Natural killer cell (primary cell): ENCODE results near the gene FAM162B. TPM values are rescaled to one million over a fixed set of nuclear protein-coding genes. Genes with fewer than 3 reads are reported as not detected.

Source experiments
- ATAC-seq, 3 donors: fragments of 150-1000 bp in 2 of 3; fragments of 200-7000 bp in 1 of 3; cut with Tn5 transposase; 1 replicate in 1 of 3; 2 replicates in 2 of 3; pipeline ENCODE4 v1.10.0; 2021; ENCODE audit warnings: mild to moderate bottlenecking in 2 of 3, moderate library complexity in 2 of 3
- DNase-seq, 2 donors: peaks; one replicate each; pipeline versions ENCODE4 v3.0.0 to v3.0.0-alpha.2; 2013 to 2021; ENCODE audit warnings: mixed read lengths in 1 of 2
- H3K27ac ChIP-seq: one replicate; pipeline ENCODE4 v1.5.1; 2013; ENCODE audit warnings: mild to moderate bottlenecking, low read length
- H3K27me3 ChIP-seq: one replicate; pipeline ENCODE4 v1.6.1; 2013; ENCODE audit warnings: low read length; ENCODE audit not compliant: control insufficient read depth, insufficient read depth
- H3K36me3 ChIP-seq: one replicate; pipeline ENCODE4 v1.6.1; 2013; ENCODE audit warnings: low read length; ENCODE audit not compliant: control insufficient read depth, insufficient read depth
- H3K4me1 ChIP-seq: one replicate; pipeline ENCODE4 v1.6.1; 2013; ENCODE audit warnings: low read length; ENCODE audit not compliant: control insufficient read depth, insufficient read depth
- H3K4me3 ChIP-seq: one replicate; pipeline ENCODE4 v1.5.1; 2013; ENCODE audit warnings: low read length
- H3K9me3 ChIP-seq: one replicate; pipeline ENCODE4 v1.6.1; 2013; ENCODE audit warnings: low read length; ENCODE audit not compliant: control insufficient read depth, insufficient read depth
- H3K27ac Mint-ChIP-seq, 2 donors: one replicate each; pipeline ENCODE4 v1.8.0; 2022; ENCODE audit warnings: mild to moderate bottlenecking in 2 of 2, mixed read lengths in 2 of 2, moderate library complexity in 1 of 2
- H3K27me3 Mint-ChIP-seq, 2 donors: one replicate each; pipeline ENCODE4 v1.8.0; 2022; ENCODE audit warnings: low read depth in 2 of 2, mixed read lengths in 2 of 2
- H3K36me3 Mint-ChIP-seq: one replicate; pipeline ENCODE4 v1.8.0; 2022; ENCODE audit warnings: mixed read lengths
- H3K4me1 Mint-ChIP-seq, 2 donors: one replicate each; pipeline ENCODE4 v1.8.0; 2022; ENCODE audit warnings: mixed read lengths in 2 of 2
- H3K4me3 Mint-ChIP-seq: one replicate; pipeline ENCODE4 v1.8.0; 2022; ENCODE audit warnings: mild to moderate bottlenecking, moderate library complexity, mixed read lengths
- H3K9me3 Mint-ChIP-seq, 2 donors: one replicate each; pipeline ENCODE4 v1.8.0; 2022; ENCODE audit warnings: mixed read lengths in 2 of 2
- WGBS: methylation state at CpG from one replicate; pipeline ENCODE4 v1.1.7; 2013; ENCODE audit warnings: missing lambda C conversion rate; ENCODE audit not compliant: insufficient coverage; 5-methylcytosine and 5-hydroxymethylcytosine counted together
- intact Hi-C: fragments of 100-400 bp; cut with micrococcal nuclease; formaldehyde crosslinking; loops from one replicate; pipeline ENCODE4 v1.14.2; 2022
- total RNA-seq, 4 donors: library from RNA; stranded (reverse); fragments of 120-200 nt in 1 of 4; gene quantifications; one replicate each; pipeline versions ENCODE4 v1.2.3 to v1.2.4, GENCODE V29; 2013 to 2022
- TF ChIP-seq, protein P1 (sequence below): fragments of 200-600 bp; IDR thresholded peaks from one replicate; pipeline ENCODE4 v1.8.0; 2022; ENCODE audit warnings: antibody characterized with exemption

FAM162B gene
- total RNA-seq, result not detected
- total RNA-seq (2013), result not detected

GRCh38 chr6:116764961-116765841 is at the start of gene FAM162B:
FAM162B (minus strand) TSS chr6:116765719; CDS start chr6:116765576, 143 bp downstream.
- WGBS, result 1% methylated on average over 89 of the region's 89 CpGs
- H3K36me3 ChIP-seq, result no peaks in the 10 kb centered on the region
- H3K27ac ChIP-seq, result no peak within 1 kb of the TSS
- intact Hi-C loops, result no loop called here
- no peak for DNase-seq
- Mint-ChIP-seq H3K36me3 (no peaks in the 10 kb centered on the region), H3K27me3 (peaks cover 30 to 36% of the 10 kb centered on the region in 2 donors), H3K4me3 (peak within 1 kb of the TSS; percentile 49), H3K4me1 (peaks cover 0 to 9% of the 10 kb centered on the region in 2 donors), H3K9me3 (no peaks in the 10 kb centered on the region), H3K27ac (no peak within 1 kb of the TSS)
- TF ChIP-seq, protein P1, sequence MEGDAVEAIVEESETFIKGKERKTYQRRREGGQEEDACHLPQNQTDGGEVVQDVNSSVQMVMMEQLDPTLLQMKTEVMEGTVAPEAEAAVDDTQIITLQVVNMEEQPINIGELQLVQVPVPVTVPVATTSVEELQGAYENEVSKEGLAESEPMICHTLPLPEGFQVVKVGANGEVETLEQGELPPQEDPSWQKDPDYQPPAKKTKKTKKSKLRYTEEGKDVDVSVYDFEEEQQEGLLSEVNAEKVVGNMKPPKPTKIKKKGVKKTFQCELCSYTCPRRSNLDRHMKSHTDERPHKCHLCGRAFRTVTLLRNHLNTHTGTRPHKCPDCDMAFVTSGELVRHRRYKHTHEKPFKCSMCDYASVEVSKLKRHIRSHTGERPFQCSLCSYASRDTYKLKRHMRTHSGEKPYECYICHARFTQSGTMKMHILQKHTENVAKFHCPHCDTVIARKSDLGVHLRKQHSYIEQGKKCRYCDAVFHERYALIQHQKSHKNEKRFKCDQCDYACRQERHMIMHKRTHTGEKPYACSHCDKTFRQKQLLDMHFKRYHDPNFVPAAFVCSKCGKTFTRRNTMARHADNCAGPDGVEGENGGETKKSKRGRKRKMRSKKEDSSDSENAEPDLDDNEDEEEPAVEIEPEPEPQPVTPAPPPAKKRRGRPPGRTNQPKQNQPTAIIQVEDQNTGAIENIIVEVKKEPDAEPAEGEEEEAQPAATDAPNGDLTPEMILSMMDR, result no peak
- peaks cover 8% of the 10 kb centered on the region for H3K4me1 ChIP-seq
- no peaks in the 10 kb centered on the region for H3K9me3 ChIP-seq
- peaks cover 25% of the 10 kb centered on the region for H3K27me3 ChIP-seq
- H3K4me3 ChIP-seq, result no peak within 1 kb of the TSS
- ATAC-seq, result peak in 1 of 3 donors; percentile 18

DNA sequence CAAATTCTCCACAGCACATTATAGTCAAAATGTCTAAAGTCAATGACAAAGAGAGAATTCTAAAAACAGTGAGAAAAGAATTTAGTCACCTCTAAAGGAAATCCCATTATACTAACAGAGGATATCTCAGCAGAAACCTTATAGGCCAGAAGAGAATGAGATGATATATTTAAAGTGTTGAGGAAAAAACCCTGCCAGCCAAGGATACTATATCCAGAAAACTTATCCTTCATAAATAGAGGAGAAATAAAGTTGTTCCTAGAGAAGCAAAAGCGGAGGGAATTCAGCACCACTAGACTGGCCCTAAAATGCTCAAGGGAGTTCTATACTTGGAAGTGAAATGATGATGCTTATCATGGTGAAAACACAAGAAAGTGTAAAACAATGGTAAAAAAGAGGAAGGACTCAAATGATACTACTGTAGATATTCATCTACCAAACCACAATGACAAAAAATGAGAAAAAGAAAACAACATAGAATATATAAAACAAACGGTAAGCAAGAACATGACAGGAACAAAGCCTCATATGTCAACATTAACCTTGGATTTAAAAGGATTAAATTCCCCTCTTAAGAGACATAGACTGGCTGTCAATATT is 46.6 kb upstream of the FAM162B start:
- DNase-seq (no peak), ATAC-seq (no peak)
- peaks cover 9% of the 10 kb centered on the region in 2 donors for H3K9me3 Mint-ChIP-seq
- Histone ChIP-seq H3K4me3 (no peak overlapping the region), H3K36me3 (no peaks in the 10 kb centered on the region), H3K27me3 (no peaks in the 10 kb centered on the region), H3K27ac (no peak overlapping the region), H3K4me1 (no peaks in the 10 kb centered on the region), H3K9me3 (peaks cover 4% of the 10 kb centered on the region)
- intact Hi-C loops, result no loop called here
- 74% methylated on average over 2 of the region's 2 CpGs for WGBS
- H3K4me3 Mint-ChIP-seq, result no peak overlapping the region
- H3K27ac Mint-ChIP-seq, result no peak overlapping the region
- TF ChIP-seq, protein P1, result no peak
- H3K27me3 Mint-ChIP-seq, result no peaks in the 10 kb centered on the region
- H3K36me3 Mint-ChIP-seq, result peaks cover 11% of the 10 kb centered on the region
- no peaks in the 10 kb centered on the region for H3K4me1 Mint-ChIP-seq

GRCh38 chr6:116801971-116802370 is 36.5 kb upstream of the FAM162B start:
- Histone ChIP-seq H3K27ac (no peak overlapping the region), H3K4me1 (no peaks in the 10 kb centered on the region), H3K4me3 (no peak overlapping the region), H3K9me3 (no peaks in the 10 kb centered on the region), H3K36me3 (no peaks in the 10 kb centered on the region), H3K27me3 (no peaks in the 10 kb centered on the region)
- no peak for ATAC-seq
- no peak overlapping the region for H3K4me3 Mint-ChIP-seq
- H3K36me3 Mint-ChIP-seq, result no peaks in the 10 kb centered on the region
- H3K27me3 Mint-ChIP-seq, result peaks cover 3 to 7% of the 10 kb centered on the region in 2 donors
- TF ChIP-seq, protein P1, result no peak
- H3K4me1 Mint-ChIP-seq, result no peaks in the 10 kb centered on the region
- H3K27ac Mint-ChIP-seq, result no peak overlapping the region
- peaks cover 2 to 6% of the 10 kb centered on the region in 2 donors for H3K9me3 Mint-ChIP-seq
- intact Hi-C loops, result no loop called here
- no peak for DNase-seq
